Smooth muscle cell (in vitro differentiated cells): Measurements from ENCODE around the gene MPP3. TPM values are rescaled to one million over a fixed set of nuclear protein-coding genes. Genes with fewer than 3 reads are reported as not detected.

Source experiments
- DNase-seq: peaks from one replicate; lab custom pipeline; 2025; ENCODE audit not compliant: unreplicated experiment; lab: John Stamatoyannopoulos, UW
- H2AFZ ChIP-seq: fragments of 200-600 bp; sonication (generic); 2 replicates; pipeline ENCODE4 v1.6.0; 2016; ENCODE audit warnings: antibody characterized with exemption, low read depth, mild to moderate bottlenecking
- H3F3A ChIP-seq: fragments of 200-600 bp; sonication (generic); 2 replicates; pipeline ENCODE4 v1.6.0; 2017; ENCODE audit warnings: antibody characterized with exemption, low read depth
- H3K27ac ChIP-seq: fragments of 200-600 bp; sonication (generic); 2 replicates; pipeline ENCODE4 v1.5.1; 2016; ENCODE audit warnings: low read depth, mild to moderate bottlenecking
- H3K27me3 ChIP-seq: fragments of 200-600 bp; sonication (generic); 2 replicates; pipeline ENCODE4 v1.6.1; 2016; ENCODE audit warnings: low read depth, mild to moderate bottlenecking
- H3K36me3 ChIP-seq: fragments of 200-600 bp; sonication (generic); 2 replicates; pipeline ENCODE4 v1.5.1; 2016; ENCODE audit warnings: low read depth
- H3K4me1 ChIP-seq: fragments of 200-600 bp; sonication (generic); 2 replicates; pipeline ENCODE4 v1.5.1; 2016; ENCODE audit warnings: low read depth
- H3K4me2 ChIP-seq: fragments of 200-600 bp; sonication (generic); 2 replicates; pipeline ENCODE4 v1.6.0; 2016; ENCODE audit warnings: mild to moderate bottlenecking
- H3K4me3 ChIP-seq: fragments of 200-600 bp; sonication (generic); 2 replicates; pipeline ENCODE4 v1.5.1; 2016; ENCODE audit warnings: mild to moderate bottlenecking
- H3K79me2 ChIP-seq: fragments of 200-600 bp; sonication (generic); 2 replicates; pipeline ENCODE4 v1.6.0; 2016; ENCODE audit warnings: low read depth, mild to moderate bottlenecking
- H3K9ac ChIP-seq: fragments of 200-600 bp; sonication (generic); 2 replicates; pipeline ENCODE4 v1.6.0; 2016; ENCODE audit warnings: low read depth
- H3K9me3 ChIP-seq: fragments of 200-600 bp; sonication (generic); replicated peaks from 2 replicates; pipeline ENCODE4 v1.5.1; 2016; ENCODE audit warnings: low read depth
- H4K20me1 ChIP-seq: fragments of 200-600 bp; sonication (generic); 2 replicates; pipeline ENCODE4 v1.6.0; 2016; ENCODE audit warnings: low read depth
- WGBS: methylation state at CpG from one replicate; pipeline ENCODE4 v1.1.7; 2016; ENCODE audit warnings: low lambda C conversion rate; 5-methylcytosine and 5-hydroxymethylcytosine counted together
- polyA plus RNA-seq: library from polyadenylated mRNA; unstranded; fragments of >200 nt; fragmentation: Nextera tagmentation; extraction: Ambion mirVana; gene quantifications from 2 replicates; pipeline ENCODE4 v1.2.1, GENCODE V29; 2016
- total RNA-seq: library from RNA; depleted of rRNA; stranded (reverse); fragments of >200 nt; gene quantifications from 2 replicates; pipeline ENCODE4 v1.2.3, GENCODE V29; 2014
- TF ChIP-seq, protein P1 (sequence below): fragments of 200-600 bp; sonication (generic); IDR thresholded peaks from 2 replicates; pipeline ENCODE4 v1.5.1; 2017; ENCODE audit warnings: borderline replicate concordance, mild to moderate bottlenecking, antibody characterized with exemption; ENCODE audit not compliant: insufficient read depth, poor library complexity, severe bottlenecking

Gene MPP3
- total and polyA plus RNA-seq, 2 experiments from 2014 or later: 6.7 to 8.1 TPM

DNA sequence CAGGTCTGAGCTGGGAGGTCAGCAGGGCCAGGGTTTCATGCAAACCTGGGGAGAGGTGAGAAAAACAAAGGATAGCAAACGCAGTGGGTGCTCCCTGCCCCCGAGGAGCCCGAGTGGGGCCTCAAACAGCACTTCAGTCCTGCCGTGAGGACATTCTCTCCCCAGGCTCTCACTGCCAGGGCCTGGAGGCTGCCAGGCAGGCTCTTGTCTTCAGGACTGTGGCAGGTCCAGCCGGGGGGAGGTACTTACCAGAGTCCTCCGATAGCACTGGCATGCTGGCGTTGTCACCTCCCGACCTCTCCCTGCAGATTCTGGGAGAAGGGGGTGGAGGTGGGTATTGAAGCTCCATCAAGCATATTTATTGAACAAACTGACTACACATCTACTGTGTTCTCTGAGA, 1.3 kb downstream of the MPP3 start:
- 85% methylated on average over 8 of the region's 8 CpGs for WGBS
- H3K27me3 ChIP-seq: no peaks in the 10 kb centered on the region
- H3F3A ChIP-seq: no peaks in the 10 kb centered on the region
- no peaks in the 10 kb centered on the region for H3K36me3 ChIP-seq
- no peak overlapping the region for H3K4me3 ChIP-seq
- DNase-seq: no peak
- TF ChIP-seq, protein P1, sequence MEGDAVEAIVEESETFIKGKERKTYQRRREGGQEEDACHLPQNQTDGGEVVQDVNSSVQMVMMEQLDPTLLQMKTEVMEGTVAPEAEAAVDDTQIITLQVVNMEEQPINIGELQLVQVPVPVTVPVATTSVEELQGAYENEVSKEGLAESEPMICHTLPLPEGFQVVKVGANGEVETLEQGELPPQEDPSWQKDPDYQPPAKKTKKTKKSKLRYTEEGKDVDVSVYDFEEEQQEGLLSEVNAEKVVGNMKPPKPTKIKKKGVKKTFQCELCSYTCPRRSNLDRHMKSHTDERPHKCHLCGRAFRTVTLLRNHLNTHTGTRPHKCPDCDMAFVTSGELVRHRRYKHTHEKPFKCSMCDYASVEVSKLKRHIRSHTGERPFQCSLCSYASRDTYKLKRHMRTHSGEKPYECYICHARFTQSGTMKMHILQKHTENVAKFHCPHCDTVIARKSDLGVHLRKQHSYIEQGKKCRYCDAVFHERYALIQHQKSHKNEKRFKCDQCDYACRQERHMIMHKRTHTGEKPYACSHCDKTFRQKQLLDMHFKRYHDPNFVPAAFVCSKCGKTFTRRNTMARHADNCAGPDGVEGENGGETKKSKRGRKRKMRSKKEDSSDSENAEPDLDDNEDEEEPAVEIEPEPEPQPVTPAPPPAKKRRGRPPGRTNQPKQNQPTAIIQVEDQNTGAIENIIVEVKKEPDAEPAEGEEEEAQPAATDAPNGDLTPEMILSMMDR: no peak
- H3K9me3 ChIP-seq: no peaks in the 10 kb centered on the region
- H2AFZ ChIP-seq: no peak overlapping the region
- no peak overlapping the region for H3K27ac ChIP-seq
- H3K9ac ChIP-seq: no peak overlapping the region
- H3K79me2 ChIP-seq: no peaks in the 10 kb centered on the region
- peaks cover 6% of the 10 kb centered on the region for H3K4me1 ChIP-seq
- H3K4me2 ChIP-seq: peak overlapping the region; percentile 94
- H4K20me1 ChIP-seq: peaks cover 7% of the 10 kb centered on the region

DNA sequence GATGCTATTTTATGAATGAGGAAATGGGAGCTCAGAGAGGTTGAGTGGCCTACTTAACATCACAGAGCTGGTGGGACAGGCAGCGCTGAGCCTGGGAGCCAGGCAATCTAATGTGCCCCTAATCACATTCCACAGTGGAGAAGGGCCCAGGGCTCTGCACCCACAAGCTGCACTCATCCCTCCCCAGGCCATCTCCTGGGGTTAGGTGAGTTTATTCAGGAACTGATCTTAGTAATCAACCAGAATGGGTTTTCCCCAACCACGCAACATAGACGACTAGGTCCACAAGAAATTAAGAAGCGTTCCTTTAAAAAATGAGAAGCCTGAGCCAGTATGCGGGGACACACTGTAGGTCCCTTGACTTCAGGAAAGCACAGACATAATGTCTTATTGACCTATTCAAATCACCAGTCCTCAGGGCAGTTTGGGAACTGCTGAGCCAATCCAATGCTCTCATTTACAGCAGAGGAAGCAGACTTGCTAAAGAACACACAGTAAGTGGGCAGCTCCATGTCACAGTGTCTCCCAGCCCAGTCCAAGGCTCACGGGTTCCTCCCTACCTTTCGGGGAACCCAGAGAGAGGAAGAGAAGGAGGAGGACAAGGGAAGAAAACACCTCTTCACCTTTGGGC, 2.3 kb downstream of the MPP3 start:
- H3K27me3 ChIP-seq: no peaks in the 10 kb centered on the region
- no peak overlapping the region for H3K4me3 ChIP-seq
- WGBS: 97% methylated on average over 7 of the region's 7 CpGs
- peaks cover 7% of the 10 kb centered on the region for H4K20me1 ChIP-seq
- H3K4me2 ChIP-seq: no peak overlapping the region
- no peak overlapping the region for H3K27ac ChIP-seq
- no peak overlapping the region for H2AFZ ChIP-seq
- H3K9me3 ChIP-seq: no peaks in the 10 kb centered on the region
- no peaks in the 10 kb centered on the region for H3F3A ChIP-seq
- TF ChIP-seq, protein P1: no peak
- no peak overlapping the region for H3K9ac ChIP-seq
- H3K4me1 ChIP-seq: peaks cover 6% of the 10 kb centered on the region
- no peaks in the 10 kb centered on the region for H3K36me3 ChIP-seq
- no peaks in the 10 kb centered on the region for H3K79me2 ChIP-seq
- no peak for DNase-seq

DNA sequence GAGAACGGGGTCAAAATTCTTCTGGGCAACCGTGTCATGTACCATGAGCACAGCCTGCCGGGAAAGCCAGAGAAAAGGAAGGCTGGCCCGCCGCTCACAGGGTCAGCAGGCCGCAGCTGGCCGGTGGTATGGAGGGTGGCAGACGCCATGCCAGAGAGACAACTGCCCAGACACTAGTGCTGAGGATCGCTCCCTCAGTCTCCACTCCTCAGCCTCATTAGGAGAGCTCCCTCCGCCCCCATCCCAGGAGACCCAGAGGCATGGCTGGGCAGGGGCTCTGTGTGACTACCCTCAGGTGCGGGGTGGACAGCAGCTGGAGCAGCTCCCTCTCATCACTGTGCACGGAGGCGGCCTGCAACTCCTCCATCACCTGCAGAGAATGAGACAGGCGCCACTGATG, 3.2 kb downstream of the MPP3 start:
- Histone ChIP-seq H3K4me3 (no peak overlapping the region), H3K36me3 (no peaks in the 10 kb centered on the region), H3K4me2 (no peak overlapping the region), H3F3A (no peaks in the 10 kb centered on the region), H3K27ac (no peak overlapping the region), H3K4me1 (peaks cover 6% of the 10 kb centered on the region), H2AFZ (no peak overlapping the region), H3K9me3 (no peaks in the 10 kb centered on the region), H3K27me3 (no peaks in the 10 kb centered on the region), H4K20me1 (peaks cover 7% of the 10 kb centered on the region), H3K79me2 (no peaks in the 10 kb centered on the region), H3K9ac (no peak overlapping the region)
- no peak for DNase-seq
- TF ChIP-seq, protein P1: no peak
- 93% methylated on average over 14 of the region's 14 CpGs for WGBS

DNA sequence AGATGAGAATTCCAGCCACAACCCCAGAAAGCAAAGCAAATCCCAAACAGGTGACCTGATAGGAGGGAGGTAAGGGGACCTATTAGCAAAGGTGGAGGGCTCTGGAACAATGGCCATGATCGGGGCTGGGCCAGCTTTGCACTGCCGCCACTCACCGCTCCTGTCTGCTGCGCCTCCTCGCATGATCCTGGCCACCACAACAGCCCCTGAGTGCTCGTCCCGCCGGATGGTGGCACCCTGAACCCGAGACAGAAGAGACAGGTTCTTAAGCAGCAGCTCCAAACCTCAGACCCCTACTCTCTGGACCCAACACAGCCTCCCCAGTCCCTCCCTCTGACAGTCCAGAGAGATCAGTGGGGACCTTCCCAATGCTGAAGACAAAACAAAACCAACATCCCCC, 5.3 kb downstream of the MPP3 start:
- Histone ChIP-seq H3K27ac (no peak overlapping the region), H3K9me3 (no peaks in the 10 kb centered on the region), H3F3A (no peaks in the 10 kb centered on the region), H3K36me3 (no peaks in the 10 kb centered on the region), H3K79me2 (no peaks in the 10 kb centered on the region), H3K9ac (no peak overlapping the region), H3K4me1 (peaks cover 6% of the 10 kb centered on the region), H4K20me1 (peaks cover 7% of the 10 kb centered on the region), H3K27me3 (no peaks in the 10 kb centered on the region), H3K4me2 (no peak overlapping the region), H2AFZ (no peak overlapping the region), H3K4me3 (no peak overlapping the region)
- over 99% methylated on average over 9 of the region's 9 CpGs for WGBS
- TF ChIP-seq, protein P1: no peak
- DNase-seq: no peak
